GM12873 (cell line): ENCODE data around the gene TLR1.
A peak's percentile ranks its signal among the peaks of the same experiment; 100 is the strongest.

Experiments used
- CTCF ChIP-seq: IDR thresholded peaks from 2 replicates; pipeline ENCODE4 v1.5.1; 2012; ENCODE audit warnings: low read depth, mild to moderate bottlenecking, moderate library complexity, low read length, control low read depth; ENCODE audit not compliant: insufficient read depth; ENCODE audit errors: missing control alignments

Gene TLR1

GRCh38 chr4:38768968-38769394 lies 35.6 kb downstream of the TLR1 start:
- TF ChIP-seq CTCF: no peak

- no peak for TF ChIP-seq CTCF
Measured at GRCh38 chr4:38765382-38765781, 39.2 kb downstream of the TLR1 start.

GRCh38 chr4:38764277-38764676 lies 40.3 kb downstream of the TLR1 start:
- TF ChIP-seq CTCF: no peak

GRCh38 chr4:38762560-38762959 lies 42.0 kb downstream of the TLR1 start:
- TF ChIP-seq CTCF: no peak

- no peak for TF ChIP-seq CTCF
Measured at GRCh38 chr4:38759790-38760122, 44.8 kb downstream of the TLR1 start.

GRCh38 chr4:38759113-38759789 lies 45.3 kb downstream of the TLR1 start:
- peak; percentile 58 for TF ChIP-seq CTCF

GRCh38 chr4:38757945-38758600 lies 46.5 kb downstream of the TLR1 start:
- peak; percentile 66 for TF ChIP-seq CTCF
